A549 (cell line): ENCODE results near the gene TMEM106C. TPM values are rescaled to one million over a fixed set of nuclear protein-coding genes. Genes with fewer than 3 reads are reported as not detected.
A peak's percentile ranks its signal among the peaks of the same experiment; 100 is the strongest.

Source experiments
- ATAC-seq, 2 experiments: fragments of 200-7000 bp in 1 of 2; fragments of >200 bp in 1 of 2; cut with Nextera tagmentation in 1 of 2; cut with Tn5 transposase in 1 of 2; 3 replicates each; pipeline versions ENCODE4 v1.8.0 to v1.9.1; 2018 to 2020; ENCODE audit warnings: mild to moderate bottlenecking in 1 of 2, moderate library complexity in 1 of 2
- CTCF ChIA-PET: fragments of 300-600 bp; sonication (Branson Sonifier 250); formaldehyde crosslinking; extraction: SDS; loops from one replicate; lab custom pipeline; 2021; ENCODE audit warnings: antibody characterized with exemption, inconsistent platforms; lab: Yijun Ruan, JAX
- POLR2A ChIA-PET: fragments of 350-600 bp; formaldehyde crosslinking; extraction: SDS; loops from one replicate; lab custom pipeline; 2021; ENCODE audit warnings: antibody characterized with exemption, inconsistent platforms; lab: Yijun Ruan, JAX
- DNase-seq, 2 experiments: peaks; one replicate each; pipeline versions ENCODE4 v3.0.0 to v3.0.0-alpha.2; 2011 to 2016; ENCODE audit warnings: low read depth in 1 of 2, low spot score in 1 of 2
- FAIRE-seq: peaks from 2 replicates; lab custom pipeline; 2011; peaks lifted over from hg19 to GRCh38; lab: Jason Lieb, UNC
- H3K27ac ChIP-seq, 2 experiments: fragments of >200 bp; sonication (Bioruptor Twin); formaldehyde crosslinking; 3 replicates each; pipeline ENCODE4 v1.5.1; 2016 to 2017
- H3K4me1 ChIP-seq: fragments of >200 bp; sonication (Bioruptor Twin); formaldehyde crosslinking; 3 replicates; pipeline ENCODE4 v1.6.1; 2016
- H3K4me2 ChIP-seq: fragments of >200 bp; sonication (Bioruptor Twin); formaldehyde crosslinking; 3 replicates; pipeline ENCODE4 v1.6.1; 2016
- H3K4me3 ChIP-seq: fragments of >200 bp; sonication (Bioruptor Twin); formaldehyde crosslinking; 3 replicates; pipeline ENCODE4 v1.5.1; 2016
- H3K9me3 ChIP-seq: fragments of >200 bp; sonication (Bioruptor Twin); formaldehyde crosslinking; 3 replicates; pipeline ENCODE4 v1.6.1; 2016
- ATOH8 ChIP-seq: fragments of 250-450 bp; sonication (Bioruptor Pico); IDR thresholded peaks from 2 replicates; pipeline ENCODE4 v1.5.0; 2020; ENCODE audit warnings: low read depth, mild to moderate bottlenecking, moderate library complexity
- BCL3 ChIP-seq: fragments of >200 bp; sonication (Bioruptor Twin); formaldehyde crosslinking; IDR thresholded peaks from 3 replicates; pipeline ENCODE4 v1.6.1; 2016
- CBX2 ChIP-seq: fragments of 200-600 bp; sonication (generic); IDR thresholded peaks from 2 replicates; pipeline ENCODE4 v1.6.1; 2016; ENCODE audit warnings: low read depth, mild to moderate bottlenecking, borderline replicate concordance
- CBX8 ChIP-seq: fragments of 200-600 bp; sonication (generic); IDR thresholded peaks from 2 replicates; pipeline ENCODE4 v1.6.1; 2016
- CHD2 ChIP-seq: fragments of 150-350 bp; IDR thresholded peaks from 2 replicates; pipeline ENCODE4 v1.6.1; 2014; ENCODE audit warnings: low read length; ENCODE audit not compliant: partially characterized antibody
- CHD4 ChIP-seq: fragments of 200-600 bp; sonication (generic); IDR thresholded peaks from 2 replicates; pipeline ENCODE4 v1.6.1; 2016; ENCODE audit warnings: antibody characterized with exemption, mild to moderate bottlenecking, borderline replicate concordance
- EHF ChIP-seq: fragments of 250-450 bp; sonication (Bioruptor Pico); IDR thresholded peaks from 2 replicates; pipeline ENCODE4 v1.5.0; 2020; ENCODE audit warnings: mild to moderate bottlenecking
- EHMT2 ChIP-seq: fragments of 200-600 bp; sonication (generic); IDR thresholded peaks from 2 replicates; pipeline ENCODE4 v1.6.1; 2016; ENCODE audit warnings: antibody characterized with exemption, low read depth, mild to moderate bottlenecking, moderate library complexity
- FOSB ChIP-seq: fragments of 250-450 bp; sonication (Bioruptor Pico); IDR thresholded peaks from 2 replicates; pipeline ENCODE4 v1.5.0; 2020; ENCODE audit warnings: mild to moderate bottlenecking, moderate library complexity
- FOSL2 ChIP-seq, 2 experiments: fragments of 450-650 bp in 1 of 2; fragments of >200 bp in 1 of 2; sonication (Bioruptor Twin) in 1 of 2; formaldehyde crosslinking; IDR thresholded peaks; 2 replicates each; pipeline versions ENCODE4 v1.5.0 to v1.6.1; 2016 to 2020; ENCODE audit warnings: mild to moderate bottlenecking in 1 of 2, moderate library complexity in 1 of 2
- HDAC2 ChIP-seq: fragments of 200-600 bp; sonication (generic); IDR thresholded peaks from 2 replicates; pipeline ENCODE4 v1.6.1; 2016
- HOXA7 ChIP-seq: fragments of 250-450 bp; sonication (Bioruptor Pico); IDR thresholded peaks from 2 replicates; pipeline ENCODE4 v1.5.0; 2020; ENCODE audit warnings: mild to moderate bottlenecking, moderate library complexity
- JUN ChIP-seq, 2 experiments: fragments of >200 bp; sonication (Bioruptor Twin); formaldehyde crosslinking; IDR thresholded peaks; 2 replicates in 1 of 2; 3 replicates in 1 of 2; pipeline ENCODE4 v1.6.1; 2016 to 2017
- JUNB ChIP-seq: fragments of >200 bp; sonication (Bioruptor Twin); formaldehyde crosslinking; IDR thresholded peaks from 2 replicates; pipeline ENCODE4 v1.6.1; 2016
- KDM1A ChIP-seq: fragments of 200-600 bp; sonication (generic); IDR thresholded peaks from 2 replicates; pipeline ENCODE4 v1.6.1; 2016; ENCODE audit warnings: low read depth, mild to moderate bottlenecking
- KDM5A ChIP-seq: fragments of 200-600 bp; sonication (generic); IDR thresholded peaks from 2 replicates; pipeline ENCODE4 v1.6.1; 2016; ENCODE audit warnings: antibody characterized with exemption, mild to moderate bottlenecking
- MAFK ChIP-seq: fragments of 450-650 bp; IDR thresholded peaks from 2 replicates; pipeline ENCODE4 v1.6.1; 2014; ENCODE audit not compliant: partially characterized antibody
- PHF8 ChIP-seq: fragments of 200-600 bp; sonication (generic); IDR thresholded peaks from 2 replicates; pipeline ENCODE4 v1.6.1; 2016; ENCODE audit warnings: low read depth, mild to moderate bottlenecking, antibody characterized with exemption, moderate library complexity, borderline replicate concordance
- POLR2A ChIP-seq: IDR thresholded peaks from 2 replicates; pipeline ENCODE4 v1.6.1; 2012; ENCODE audit warnings: mild to moderate bottlenecking, low read length
- POLR2AphosphoS2 ChIP-seq: conservative IDR thresholded peaks from 2 replicates; pipeline ENCODE4 v1.6.1; 2012; ENCODE audit warnings: low read length, improper control_type of control experiment, inconsistent platforms
- RFX5 ChIP-seq: fragments of 450-650 bp; IDR thresholded peaks from 2 replicates; pipeline ENCODE4 v1.7.1; 2014; ENCODE audit warnings: antibody characterized with exemption, mild to moderate bottlenecking, moderate library complexity
- RNF2 ChIP-seq: fragments of 200-600 bp; sonication (generic); IDR thresholded peaks from 2 replicates; pipeline ENCODE4 v1.6.1; 2016; ENCODE audit warnings: low read depth, mild to moderate bottlenecking, antibody characterized with exemption, moderate library complexity, borderline replicate concordance
- SREBF2 ChIP-seq: fragments of 450-650 bp; IDR thresholded peaks from 2 replicates; pipeline ENCODE4 v1.6.1; 2014; ENCODE audit warnings: mild to moderate bottlenecking, moderate library complexity
- TFCP2L1 ChIP-seq: fragments of 250-450 bp; sonication (Bioruptor Pico); IDR thresholded peaks from 2 replicates; pipeline ENCODE4 v1.5.0; 2021; ENCODE audit warnings: mild to moderate bottlenecking
- WGBS: methylation state at CpG from one replicate; pipeline ENCODE4 v1.1.6; 2017; ENCODE audit errors: missing lambda C conversion rate; 5-methylcytosine and 5-hydroxymethylcytosine counted together
- polyA plus RNA-seq, 4 experiments: library from polyadenylated mRNA; depleted of rRNA in 3 of 4; stranded (reverse); fragments of >200 nt; fragmentation: RNase III in 1 of 4; extraction: RNeasy Plus Mini Kit Qiagen cat#74134 plus additional on column Dnase treatment in 1 of 4; gene quantifications; 2 replicates in 3 of 4; 3 replicates in 1 of 4; pipeline ENCODE4 v1.2.3, GENCODE V29; 2011 to 2017
- TF ChIP-seq, protein P1 (sequence below): IDR thresholded peaks from 2 replicates; pipeline ENCODE4 v1.6.1; 2012
- TF ChIP-seq, protein P2 (sequence below): fragments of 200-600 bp; sonication (generic); IDR thresholded peaks from 2 replicates; pipeline ENCODE4 v1.6.1; 2016; ENCODE audit warnings: antibody characterized with exemption, mild to moderate bottlenecking, moderate library complexity

The TMEM106C gene
- polyA plus RNA-seq, 2 of the 4 experiments (the other 2 are of a cell fraction): 166 to 236 TPM

GRCh38 chr12:48007206-48007605, 43.8 kb downstream of the TMEM106C start:
- TF ChIP-seq POLR2AphosphoS2 (no peak), ATOH8 (no peak), TFCP2L1 (no peak), PHF8 (no peak), HDAC2 (no peak), FOSB (no peak), CHD4 (no peak), FOSL2 (IDR thresholded peaks at IDR 0.05) (no peak), FOSL2 (CRISPR knock-in tag; IDR thresholded peaks at IDR 0.05) (no peak), BCL3 (no peak), CHD2 (no peak), CBX2 (no peak), EHF (no peak), HOXA7 (CRISPR knock-in tag) (no peak), MAFK (no peak), KDM1A (no peak), CBX8 (no peak), EHMT2 (no peak)
- TF ChIP-seq, protein P1, sequence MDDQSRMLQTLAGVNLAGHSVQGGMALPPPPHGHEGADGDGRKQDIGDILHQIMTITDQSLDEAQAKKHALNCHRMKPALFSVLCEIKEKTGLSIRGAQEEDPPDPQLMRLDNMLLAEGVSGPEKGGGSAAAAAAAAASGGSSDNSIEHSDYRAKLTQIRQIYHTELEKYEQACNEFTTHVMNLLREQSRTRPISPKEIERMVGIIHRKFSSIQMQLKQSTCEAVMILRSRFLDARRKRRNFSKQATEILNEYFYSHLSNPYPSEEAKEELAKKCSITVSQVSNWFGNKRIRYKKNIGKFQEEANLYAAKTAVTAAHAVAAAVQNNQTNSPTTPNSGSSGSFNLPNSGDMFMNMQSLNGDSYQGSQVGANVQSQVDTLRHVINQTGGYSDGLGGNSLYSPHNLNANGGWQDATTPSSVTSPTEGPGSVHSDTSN: no peak
- FAIRE-seq: peak; percentile 7
- H3K4me1 ChIP-seq: peaks cover 24% of the 10 kb centered on the region
- no peak for ATAC-seq
- H3K4me2 ChIP-seq: no peak overlapping the region
- H3K4me3 ChIP-seq: no peak overlapping the region
- H3K9me3 ChIP-seq: no peaks in the 10 kb centered on the region
- ChIA-PET CTCF (interaction anchor here (1.4 kb wide), 2 partner anchors 28 to 611 kb away, joined by 3 read pairs; no protein-coding TSS in a partner anchor), POLR2A (no interaction called here)
- DNase-seq: no peak
- no peak overlapping the region for H3K27ac ChIP-seq
- 39% methylated on average over 4 of the region's 4 CpGs for WGBS

- no peak for FAIRE-seq
- H3K4me3 ChIP-seq: no peak overlapping the region
- no peak for DNase-seq
- H3K4me2 ChIP-seq: no peak overlapping the region
- CTCF ChIA-PET: interaction anchor here (1.4 kb wide), 2 partner anchors 18 to 29 kb away, joined by 3 read pairs; no protein-coding TSS in a partner anchor
- peaks cover 13% of the 10 kb centered on the region for H3K4me1 ChIP-seq
- TF ChIP-seq JUNB (no peak), RFX5 (no peak), CHD4 (no peak), KDM5A (no peak), SREBF2 (no peak), POLR2A (no peak), JUN (IDR thresholded peaks at IDR 0.05) (no peak), PHF8 (no peak), RNF2 (no peak), FOSL2 (IDR thresholded peaks at IDR 0.05) (no peak), FOSL2 (CRISPR knock-in tag; IDR thresholded peaks at IDR 0.05) (no peak)
- TF ChIP-seq, protein P2, sequence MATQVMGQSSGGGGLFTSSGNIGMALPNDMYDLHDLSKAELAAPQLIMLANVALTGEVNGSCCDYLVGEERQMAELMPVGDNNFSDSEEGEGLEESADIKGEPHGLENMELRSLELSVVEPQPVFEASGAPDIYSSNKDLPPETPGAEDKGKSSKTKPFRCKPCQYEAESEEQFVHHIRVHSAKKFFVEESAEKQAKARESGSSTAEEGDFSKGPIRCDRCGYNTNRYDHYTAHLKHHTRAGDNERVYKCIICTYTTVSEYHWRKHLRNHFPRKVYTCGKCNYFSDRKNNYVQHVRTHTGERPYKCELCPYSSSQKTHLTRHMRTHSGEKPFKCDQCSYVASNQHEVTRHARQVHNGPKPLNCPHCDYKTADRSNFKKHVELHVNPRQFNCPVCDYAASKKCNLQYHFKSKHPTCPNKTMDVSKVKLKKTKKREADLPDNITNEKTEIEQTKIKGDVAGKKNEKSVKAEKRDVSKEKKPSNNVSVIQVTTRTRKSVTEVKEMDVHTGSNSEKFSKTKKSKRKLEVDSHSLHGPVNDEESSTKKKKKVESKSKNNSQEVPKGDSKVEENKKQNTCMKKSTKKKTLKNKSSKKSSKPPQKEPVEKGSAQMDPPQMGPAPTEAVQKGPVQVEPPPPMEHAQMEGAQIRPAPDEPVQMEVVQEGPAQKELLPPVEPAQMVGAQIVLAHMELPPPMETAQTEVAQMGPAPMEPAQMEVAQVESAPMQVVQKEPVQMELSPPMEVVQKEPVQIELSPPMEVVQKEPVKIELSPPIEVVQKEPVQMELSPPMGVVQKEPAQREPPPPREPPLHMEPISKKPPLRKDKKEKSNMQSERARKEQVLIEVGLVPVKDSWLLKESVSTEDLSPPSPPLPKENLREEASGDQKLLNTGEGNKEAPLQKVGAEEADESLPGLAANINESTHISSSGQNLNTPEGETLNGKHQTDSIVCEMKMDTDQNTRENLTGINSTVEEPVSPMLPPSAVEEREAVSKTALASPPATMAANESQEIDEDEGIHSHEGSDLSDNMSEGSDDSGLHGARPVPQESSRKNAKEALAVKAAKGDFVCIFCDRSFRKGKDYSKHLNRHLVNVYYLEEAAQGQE: no peak
- POLR2A ChIA-PET: no interaction called here
- ATAC-seq: no peak
- H3K27ac ChIP-seq: no peak overlapping the region
- 14% methylated on average over 2 of the region's 2 CpGs for WGBS
- H3K9me3 ChIP-seq: no peaks in the 10 kb centered on the region
These were observed 45.0 kb downstream of the TMEM106C start for GRCh38 chr12:48008349-48008748.
